SJSA1 (cell line): ENCODE measurements around the gene CDK17. TPM values are rescaled to one million over a fixed set of nuclear protein-coding genes. Genes with fewer than 3 reads are reported as not detected.
A peak's percentile ranks its signal among the peaks of the same experiment; 100 is the strongest.
"Not testable (repeated sequence)": the region's sequence is repeated elsewhere in the genome, so short reads cannot be mapped to it uniquely, and the experiment has no call there.

ENCODE experiments used
- DNase-seq, 2 experiments: peaks; one replicate each; pipeline ENCODE4 v3.0.0-alpha.2; 2015 to 2020; ENCODE audit warnings: low spot score in 2 of 2, low read depth in 1 of 2
- H3K27ac ChIP-seq: fragments of 250-450 bp; sonication (Bioruptor Pico); 2 replicates; pipeline ENCODE4 v1.5.1; 2020; ENCODE audit warnings: mild to moderate bottlenecking, moderate library complexity
- H3K27me3 ChIP-seq: fragments of 250-450 bp; sonication (Bioruptor Pico); replicated peaks from 2 replicates; pipeline ENCODE4 v1.5.1; 2020; ENCODE audit warnings: mild to moderate bottlenecking, moderate library complexity
- H3K36me3 ChIP-seq: fragments of 250-450 bp; sonication (Bioruptor Pico); 2 replicates; pipeline ENCODE4 v1.5.1; 2020; ENCODE audit warnings: mild to moderate bottlenecking
- H3K4me1 ChIP-seq: fragments of 250-450 bp; sonication (Bioruptor Pico); replicated peaks from 2 replicates; pipeline ENCODE4 v1.6.1; 2021; ENCODE audit warnings: mild to moderate bottlenecking
- H3K4me3 ChIP-seq: fragments of 250-450 bp; sonication (Bioruptor Pico); 2 replicates; pipeline ENCODE4 v1.5.1; 2020; ENCODE audit warnings: mild to moderate bottlenecking
- H3K9me3 ChIP-seq: fragments of 250-450 bp; sonication (Bioruptor Pico); replicated peaks from 2 replicates; pipeline ENCODE4 v1.5.1; 2020; ENCODE audit warnings: mild to moderate bottlenecking
- total RNA-seq: library from RNA; depleted of rRNA; stranded (reverse); fragments of >200 nt; shearing (Covaris generic); gene quantifications from 2 replicates; pipeline ENCODE4 v1.2.3, GENCODE V29; 2014

Gene CDK17
- total RNA-seq, 1 experiment from 2014 or later, result 38.4 TPM

DNA sequence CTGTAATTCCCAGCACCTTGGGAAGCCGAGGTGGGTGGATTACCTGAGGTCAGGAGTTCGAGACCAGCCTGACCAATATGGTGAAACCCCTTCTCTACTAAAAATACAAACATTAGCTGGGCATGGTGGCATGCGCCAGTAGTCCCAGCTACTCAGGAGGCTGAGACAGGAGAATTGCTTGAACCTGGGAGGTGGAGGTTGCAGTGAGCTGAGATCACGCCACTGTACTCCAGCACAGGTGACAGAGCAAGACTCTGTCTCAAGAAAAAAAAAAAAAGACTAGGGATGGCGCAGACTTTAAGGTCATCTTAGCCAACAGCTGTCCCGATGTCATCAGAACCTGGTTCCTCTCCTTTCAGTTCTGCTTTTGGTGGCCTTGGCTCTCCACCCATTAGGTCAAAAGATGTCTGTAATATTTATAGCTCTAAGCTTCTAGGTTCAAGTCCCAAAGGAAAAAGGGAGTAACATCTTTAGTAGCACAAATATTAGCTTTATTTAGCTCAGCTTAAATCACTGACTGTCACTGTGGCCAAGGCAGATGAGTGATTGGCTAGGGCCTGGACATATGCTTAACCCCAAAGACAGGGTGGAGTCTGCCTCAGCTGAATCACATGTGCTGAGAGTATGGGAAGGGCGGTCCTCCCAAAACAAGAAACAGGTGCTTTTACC is 7.3 kb upstream of the CDK17 start:
- H3K36me3 ChIP-seq, H3K27ac ChIP-seq, H3K9me3 ChIP-seq, H3K27me3 ChIP-seq, DNase-seq, H3K4me1 ChIP-seq, H3K4me3 ChIP-seq: not testable (repeated sequence)

DNA sequence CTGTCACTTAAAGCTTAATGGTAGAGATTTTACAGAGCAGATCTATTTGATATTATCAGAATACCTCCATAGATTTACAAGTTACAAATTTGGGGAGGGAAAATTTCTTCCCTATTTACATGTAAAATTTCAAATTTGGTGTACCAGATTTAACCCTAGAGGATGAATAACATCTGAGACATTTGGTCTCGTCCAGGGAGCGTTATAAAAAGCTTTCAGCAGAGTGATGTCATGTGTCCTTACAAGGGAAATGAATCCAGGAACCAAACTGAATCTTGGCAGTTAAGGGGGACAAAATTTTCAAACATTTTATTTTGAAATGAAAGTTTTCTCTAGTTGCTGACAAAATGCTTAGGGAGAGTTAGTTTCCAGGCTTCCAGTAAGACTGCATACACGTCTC is 4.5 kb upstream of the CDK17 start:
- H3K4me3 ChIP-seq, result no peak overlapping the region
- no peaks in the 10 kb centered on the region for H3K9me3 ChIP-seq
- H3K27ac ChIP-seq, result no peak overlapping the region
- no peaks in the 10 kb centered on the region for H3K27me3 ChIP-seq
- peaks cover 5% of the 10 kb centered on the region for H3K36me3 ChIP-seq
- DNase-seq, result no peak
- H3K4me1 ChIP-seq, result peaks cover 4% of the 10 kb centered on the region

DNA sequence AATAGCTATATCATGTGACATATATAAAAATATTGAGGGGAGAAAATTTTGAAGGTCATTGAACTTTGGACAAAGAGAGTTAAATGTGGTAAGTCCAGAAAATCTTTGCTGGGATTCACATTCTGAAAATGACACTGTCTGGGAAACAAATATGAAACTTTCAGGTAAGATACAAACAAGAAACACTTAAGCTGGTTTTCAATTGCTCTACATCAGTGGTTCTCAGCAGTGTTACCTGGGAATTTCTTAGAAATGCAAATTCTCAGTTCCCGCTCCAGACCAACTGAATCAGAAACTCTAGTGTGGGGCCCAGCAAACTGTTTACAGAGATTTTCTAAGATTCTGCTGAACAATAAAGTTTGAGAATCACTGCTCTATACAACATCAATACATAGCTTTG is 3.6 kb upstream of the CDK17 start:
- no peaks in the 10 kb centered on the region for H3K9me3 ChIP-seq
- H3K36me3 ChIP-seq, result peaks cover 5% of the 10 kb centered on the region
- peaks cover 4% of the 10 kb centered on the region for H3K4me1 ChIP-seq
- H3K4me3 ChIP-seq, result no peak overlapping the region
- no peaks in the 10 kb centered on the region for H3K27me3 ChIP-seq
- H3K27ac ChIP-seq, result no peak overlapping the region
- no peak for DNase-seq

DNA sequence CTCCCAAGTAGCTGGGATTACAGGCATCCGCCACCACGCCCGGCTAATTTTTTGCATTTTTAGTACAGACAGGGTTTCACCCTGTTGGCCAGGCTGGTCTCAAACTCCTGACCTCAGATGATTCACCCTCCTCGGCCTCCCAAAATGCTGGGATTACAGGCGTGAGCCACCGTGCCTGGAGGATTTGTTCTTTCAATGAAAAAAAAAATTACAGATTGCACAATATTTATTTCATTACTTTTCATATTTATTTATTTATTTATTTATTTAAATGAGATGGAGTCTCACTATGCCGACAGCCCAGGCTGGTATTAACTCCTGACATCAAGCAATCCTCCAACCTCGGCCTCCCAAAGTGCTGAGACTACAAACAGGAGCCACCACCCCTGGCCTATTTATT is 2.3 kb upstream of the CDK17 start:
- not testable (repeated sequence) for H3K36me3 ChIP-seq, H3K4me1 ChIP-seq, H3K27ac ChIP-seq, H3K4me3 ChIP-seq, DNase-seq, H3K9me3 ChIP-seq, H3K27me3 ChIP-seq

DNA sequence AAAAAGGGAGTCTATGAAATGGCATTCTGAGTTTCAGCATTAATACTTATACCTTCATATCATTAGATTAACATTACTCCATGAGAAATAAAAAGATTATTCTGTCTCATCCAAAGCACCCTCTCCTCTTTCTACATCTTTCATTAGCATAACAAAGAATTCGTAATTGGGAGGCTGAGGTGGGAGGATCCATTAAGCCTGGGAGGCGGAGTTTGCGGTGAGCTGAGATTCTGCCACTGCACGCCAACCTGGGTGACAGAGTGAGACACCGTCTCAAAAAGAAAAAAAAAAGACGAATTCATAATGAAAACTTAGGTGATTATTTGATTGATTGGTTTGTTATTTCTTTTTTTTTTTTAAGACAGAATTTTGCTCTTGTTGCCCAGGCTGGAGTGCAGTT is 1.8 kb upstream of the CDK17 start:
- H3K9me3 ChIP-seq, result no peaks in the 10 kb centered on the region
- no peak for DNase-seq
- peaks cover 5% of the 10 kb centered on the region for H3K36me3 ChIP-seq
- H3K27ac ChIP-seq, result peak overlapping the region; percentile 75; the same call in 1 of the 2 replicates
- no peaks in the 10 kb centered on the region for H3K27me3 ChIP-seq
- H3K4me3 ChIP-seq, result no peak overlapping the region
- H3K4me1 ChIP-seq, result peaks cover 11% of the 10 kb centered on the region

DNA sequence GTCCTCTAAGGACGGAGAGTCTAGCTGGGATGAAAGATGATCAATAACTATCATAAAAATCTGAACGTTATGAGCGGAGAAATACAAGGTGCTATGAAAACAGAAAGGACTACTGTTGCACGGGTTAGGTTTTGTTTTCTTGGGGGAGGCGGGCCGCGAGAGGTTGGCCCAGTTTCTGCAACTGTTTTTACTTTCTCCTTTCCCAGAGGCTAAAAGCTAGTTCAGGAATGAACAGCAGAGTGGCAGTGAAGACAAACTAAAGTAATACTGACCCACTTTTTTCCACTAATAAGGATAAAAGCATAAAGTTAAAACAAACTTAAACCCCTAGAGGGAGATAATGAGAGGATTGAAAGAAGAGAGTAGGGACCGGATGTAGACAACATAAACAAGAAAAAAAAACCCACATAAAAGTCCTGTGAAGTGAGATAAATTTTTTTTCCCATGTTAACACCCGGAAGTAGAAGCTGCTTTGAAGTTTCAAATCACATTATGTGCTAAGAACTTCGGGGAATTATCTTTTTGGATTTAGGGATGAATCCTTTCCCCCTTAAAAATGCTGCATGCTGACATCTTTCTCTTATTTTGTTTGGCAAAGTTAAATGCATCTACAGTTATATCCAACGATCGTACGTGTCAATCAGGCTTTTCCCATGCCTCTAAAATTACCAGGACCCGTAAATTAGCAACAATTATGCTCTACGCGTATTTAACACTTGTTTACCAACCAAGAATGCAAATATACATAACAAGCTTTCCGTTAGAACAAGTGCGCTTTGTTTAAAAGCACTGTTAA is 1.0 kb upstream of the CDK17 start:
- Histone ChIP-seq H3K27me3 (no peaks in the 10 kb centered on the region), H3K4me3 (peak overlapping the region; percentile 93), H3K36me3 (peaks cover 5% of the 10 kb centered on the region), H3K4me1 (peaks cover 14% of the 10 kb centered on the region), H3K9me3 (no peaks in the 10 kb centered on the region), H3K27ac (peak overlapping the region; percentile 75)
- DNase-seq, result peak in 1 of 2 experiments; percentile 82

DNA sequence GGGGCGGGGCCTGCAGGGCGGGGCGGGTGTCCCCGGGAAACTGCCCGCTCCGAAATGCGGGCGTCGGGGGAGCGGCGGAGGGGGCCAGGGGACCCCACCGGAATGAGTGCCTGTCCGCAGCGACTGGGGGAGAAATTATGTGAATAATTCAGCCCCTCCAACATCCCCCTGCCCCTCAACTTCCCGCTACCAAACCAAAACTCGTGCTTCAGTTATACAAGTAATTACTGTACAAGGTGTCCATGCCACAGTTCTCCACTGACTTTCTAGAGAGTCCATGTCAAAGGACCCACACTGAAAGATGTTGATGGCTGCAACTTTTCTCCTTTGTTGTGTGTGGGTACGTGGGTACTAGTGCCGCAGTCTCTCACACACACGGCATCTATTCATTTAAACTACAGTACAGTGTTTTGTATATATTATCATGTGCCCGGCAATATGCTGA is 414 bp upstream of the CDK17 start:
- peaks cover 14% of the 10 kb centered on the region for H3K4me1 ChIP-seq
- H3K4me3 ChIP-seq, result peak overlapping the region; percentile 93
- H3K27me3 ChIP-seq, result no peaks in the 10 kb centered on the region
- DNase-seq, result peak in 1 of 2 experiments; percentile 69
- peak overlapping the region; percentile 75 for H3K27ac ChIP-seq
- peaks cover 5% of the 10 kb centered on the region for H3K36me3 ChIP-seq
- no peaks in the 10 kb centered on the region for H3K9me3 ChIP-seq

DNA sequence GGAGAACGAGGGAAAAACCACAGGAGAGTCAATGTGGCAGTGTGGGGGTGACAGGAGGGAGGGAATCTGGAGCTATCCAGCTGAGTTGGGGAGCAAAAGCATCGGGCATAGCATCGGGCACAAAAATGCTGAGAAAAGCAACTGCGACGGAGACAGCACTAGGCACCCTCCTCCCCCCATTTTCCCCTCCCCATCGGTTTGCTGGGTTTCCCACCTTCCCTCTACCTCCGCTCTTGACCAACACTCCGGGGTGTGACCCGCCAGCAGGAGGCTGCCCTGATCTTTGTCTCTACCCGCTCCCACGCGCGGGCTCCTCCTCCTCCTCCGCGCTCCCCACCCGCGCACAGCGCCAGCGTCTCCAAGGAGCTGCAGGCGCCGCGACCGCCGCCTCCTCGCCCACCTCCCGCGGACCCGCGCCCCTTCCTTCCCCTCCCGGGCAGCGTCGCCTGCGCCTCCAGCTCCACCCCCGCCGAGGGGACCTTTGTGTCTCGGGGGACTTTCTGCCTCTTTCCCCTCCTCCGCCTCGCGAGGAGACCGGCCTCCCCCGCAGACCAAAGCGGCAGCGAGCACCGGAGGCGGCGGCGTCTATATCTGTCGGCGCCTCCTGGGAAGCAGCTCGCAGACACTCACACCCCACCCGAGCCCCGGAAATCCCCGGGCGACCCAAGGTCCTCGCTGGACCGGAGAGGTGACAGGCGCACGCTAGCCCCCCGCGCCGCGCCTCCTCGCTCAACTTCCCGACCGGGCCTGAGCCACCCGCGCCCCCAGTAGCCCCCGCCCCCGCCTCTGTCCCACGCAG is 920 bp downstream of the CDK17 start:
- peaks cover 5% of the 10 kb centered on the region for H3K36me3 ChIP-seq
- H3K4me3 ChIP-seq, result peak overlapping the region; percentile 93
- peak overlapping the region; percentile 91 for H3K27ac ChIP-seq
- H3K27me3 ChIP-seq, result no peaks in the 10 kb centered on the region
- no peaks in the 10 kb centered on the region for H3K9me3 ChIP-seq
- H3K4me1 ChIP-seq, result peaks cover 17% of the 10 kb centered on the region
- peak; percentile 62 to 64 for DNase-seq

DNA sequence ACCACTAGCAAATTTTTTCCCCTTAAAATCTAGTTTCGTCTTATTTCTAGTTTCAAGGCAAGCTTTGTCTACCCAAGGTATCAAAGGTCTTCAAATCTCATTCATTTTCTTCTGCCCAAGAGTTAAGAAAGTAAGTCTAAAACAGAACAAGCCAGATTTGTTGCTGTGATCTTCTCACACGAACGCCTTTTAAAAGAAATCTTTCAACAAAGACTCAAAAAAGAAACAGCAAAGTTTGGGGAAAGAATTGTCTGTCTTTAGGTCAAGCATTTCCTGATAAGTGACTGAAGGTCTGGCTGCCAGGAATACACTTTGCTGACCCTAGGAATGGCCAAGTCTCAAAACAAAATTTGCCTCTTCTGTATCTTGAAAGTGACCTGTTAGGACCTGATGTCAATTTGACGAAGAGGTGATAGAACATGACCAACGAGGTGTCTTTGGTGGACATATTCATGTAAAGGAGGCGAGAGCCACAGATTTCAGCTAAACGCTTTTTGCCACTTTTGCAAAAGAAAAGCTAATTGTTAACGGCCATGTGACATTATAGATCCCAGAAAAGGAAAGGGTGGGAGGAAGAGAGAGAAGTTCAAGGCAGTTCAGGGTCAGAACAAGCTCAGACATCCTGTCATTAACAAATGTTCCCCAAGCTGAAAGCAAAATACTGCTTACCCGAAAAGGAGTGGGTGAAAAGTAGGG is 1.7 kb downstream of the CDK17 start:
- DNase-seq, result peak in 1 of 2 experiments; percentile 43
- Histone ChIP-seq H3K4me1 (peaks cover 17% of the 10 kb centered on the region), H3K27ac (peak overlapping the region; percentile 91), H3K36me3 (peaks cover 5% of the 10 kb centered on the region), H3K27me3 (no peaks in the 10 kb centered on the region), H3K4me3 (peak overlapping the region; percentile 93), H3K9me3 (no peaks in the 10 kb centered on the region)

DNA sequence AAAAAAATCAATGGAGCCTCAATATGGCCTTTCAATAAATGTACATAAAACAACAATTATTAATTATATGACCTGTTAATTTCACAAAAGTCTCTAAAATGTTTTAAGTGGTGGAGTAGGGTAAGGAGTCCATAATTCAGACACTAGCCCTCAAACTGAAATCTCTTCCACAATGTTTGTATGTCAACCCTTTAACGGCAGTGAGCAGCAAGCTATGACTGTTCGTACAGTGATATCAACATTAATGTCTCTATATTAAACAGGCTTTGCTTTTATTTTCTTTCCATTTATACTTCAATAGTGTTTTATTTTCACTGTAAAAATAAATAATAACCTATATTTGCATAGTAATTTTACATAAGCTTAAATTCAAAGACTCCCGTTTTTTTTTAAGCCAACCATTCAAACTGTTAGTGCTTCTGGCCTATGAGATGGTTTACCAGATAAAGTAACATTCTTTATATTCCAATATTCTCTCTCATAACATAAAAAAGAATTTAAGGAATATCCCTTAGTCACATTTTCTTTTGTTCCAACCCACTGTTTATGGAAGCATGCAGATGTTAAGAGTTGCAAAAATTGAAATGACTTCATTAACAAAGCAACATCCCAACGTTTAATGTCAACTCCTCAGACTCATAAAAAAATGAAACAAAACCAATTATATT is 2.3 kb downstream of the CDK17 start:
- Histone ChIP-seq H3K36me3 (peaks cover 5% of the 10 kb centered on the region), H3K27ac (peak overlapping the region; percentile 91), H3K4me3 (peak overlapping the region; percentile 93), H3K9me3 (no peaks in the 10 kb centered on the region), H3K27me3 (no peaks in the 10 kb centered on the region), H3K4me1 (peaks cover 17% of the 10 kb centered on the region)
- DNase-seq, result peak in 1 of 2 experiments; percentile 36

DNA sequence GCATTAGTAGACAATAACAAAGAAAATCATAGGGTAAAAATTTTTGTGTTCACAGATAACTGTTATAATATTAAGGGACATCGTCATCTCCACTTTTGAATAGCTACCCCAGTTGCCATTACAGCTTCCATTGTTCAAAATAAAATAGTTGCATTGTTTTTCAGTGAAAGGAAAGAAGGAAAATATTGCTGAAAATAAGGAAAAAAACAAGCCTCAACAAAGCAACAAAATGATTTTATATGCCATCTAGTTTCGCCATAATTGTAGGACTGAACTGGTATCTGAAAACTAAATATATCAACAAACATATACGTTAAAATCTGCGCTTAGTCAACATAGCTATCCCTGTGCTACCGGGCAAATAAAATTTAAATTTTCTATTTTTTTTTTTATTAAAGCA is 3.3 kb downstream of the CDK17 start:
- Histone ChIP-seq H3K36me3 (peaks cover 5% of the 10 kb centered on the region), H3K4me3 (no peak overlapping the region), H3K4me1 (peaks cover 19% of the 10 kb centered on the region), H3K27me3 (no peaks in the 10 kb centered on the region), H3K27ac (no peak overlapping the region), H3K9me3 (no peaks in the 10 kb centered on the region)
- no peak for DNase-seq

DNA sequence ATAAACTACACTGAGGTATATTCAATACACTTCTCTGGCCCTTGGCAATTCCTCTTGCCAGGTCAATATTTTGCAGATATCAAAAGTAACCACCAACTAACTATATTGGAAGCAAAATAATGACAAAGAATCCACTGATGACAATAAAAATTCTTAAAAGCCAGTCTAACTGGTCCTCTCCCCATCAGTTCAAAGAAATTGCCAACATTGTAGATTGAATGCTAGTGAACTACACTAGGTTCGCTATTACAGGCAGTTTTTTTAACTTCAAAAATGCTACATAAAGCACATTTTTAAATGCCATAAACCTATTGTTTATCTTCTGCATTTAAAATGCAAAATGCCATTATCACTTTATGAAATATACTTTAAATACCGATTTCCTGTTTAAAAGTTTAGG is 4.0 kb downstream of the CDK17 start:
- Histone ChIP-seq H3K27ac (no peak overlapping the region), H3K36me3 (peaks cover 5% of the 10 kb centered on the region), H3K27me3 (no peaks in the 10 kb centered on the region), H3K4me1 (0 out of 2 replicates have a peak, but pooled peaks cover 15% of the 10 kb centered on the region), H3K9me3 (no peaks in the 10 kb centered on the region), H3K4me3 (no peak overlapping the region)
- DNase-seq, result no peak

DNA sequence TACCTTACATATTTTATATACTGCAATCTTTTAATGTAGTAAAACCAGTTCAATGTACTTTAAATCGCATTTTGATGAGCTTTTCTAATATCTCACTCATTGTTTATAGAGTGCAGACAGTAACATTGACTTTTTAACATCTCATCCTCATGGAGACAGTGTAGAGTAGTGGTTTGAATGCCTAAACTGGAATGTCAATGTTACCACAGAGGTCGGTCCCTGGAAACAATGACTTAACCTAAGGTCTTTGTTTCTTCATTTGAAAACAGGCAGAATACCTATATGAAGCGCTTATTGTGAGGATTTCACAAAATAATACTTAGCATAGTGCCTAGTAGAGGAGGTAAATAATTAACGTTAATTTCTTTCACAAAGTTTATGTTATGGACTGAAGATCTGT is 5.0 kb downstream of the CDK17 start:
- H3K36me3 ChIP-seq, result peaks cover 5% of the 10 kb centered on the region
- no peaks in the 10 kb centered on the region for H3K9me3 ChIP-seq
- no peak overlapping the region for H3K27ac ChIP-seq
- H3K27me3 ChIP-seq, result no peaks in the 10 kb centered on the region
- H3K4me1 ChIP-seq, result 0 out of 2 replicates have a peak, but pooled peaks cover 15% of the 10 kb centered on the region
- DNase-seq, result no peak
- no peak overlapping the region for H3K4me3 ChIP-seq
